Measurements from ENCODE around the gene KCTD12.

DNA sequence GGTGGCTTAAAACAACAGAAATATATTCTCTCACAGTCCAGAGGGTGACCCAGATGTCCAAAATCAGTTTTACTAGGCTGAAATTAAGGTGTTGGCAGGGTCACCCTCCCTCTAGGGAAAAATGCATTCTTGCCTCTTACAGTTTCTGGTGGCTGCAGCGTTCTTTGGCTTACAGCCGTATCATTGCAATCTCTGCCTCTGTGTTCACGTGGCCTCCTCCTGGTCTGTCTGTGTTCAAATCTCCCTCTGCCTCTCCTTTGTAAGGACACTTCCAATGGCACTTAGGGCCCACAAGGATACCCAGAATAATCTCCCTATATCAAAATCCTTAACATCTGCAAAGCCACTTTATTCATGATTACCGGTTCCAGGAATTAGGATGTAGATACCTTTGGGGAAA is 21.1 kb downstream of the KCTD12 start:
- TF ChIP-seq POLR2A (IDR thresholded peaks at IDR 0.05; ENCODE audit: low read depth, low read length) (no peak), POLR2AphosphoS5 (IDR thresholded peaks at IDR 0.05; ENCODE audit: low read depth, low read length) (no peak), TAF1 (IDR thresholded peaks at IDR 0.05; ENCODE audit: low read depth, low read length) (no peak), SPI1 (IDR thresholded peaks at IDR 0.05; ENCODE audit: low read depth, low read length) (no peak), PAX5 (IDR thresholded peaks at IDR 0.05; ENCODE audit: insufficient read depth, low read length, severe bottlenecking) (no peak), POU2F2 (IDR thresholded peaks at IDR 0.05; ENCODE audit: low read depth, low read length) (no peak)
